ENCODE results near the gene PIGO.

DNA sequence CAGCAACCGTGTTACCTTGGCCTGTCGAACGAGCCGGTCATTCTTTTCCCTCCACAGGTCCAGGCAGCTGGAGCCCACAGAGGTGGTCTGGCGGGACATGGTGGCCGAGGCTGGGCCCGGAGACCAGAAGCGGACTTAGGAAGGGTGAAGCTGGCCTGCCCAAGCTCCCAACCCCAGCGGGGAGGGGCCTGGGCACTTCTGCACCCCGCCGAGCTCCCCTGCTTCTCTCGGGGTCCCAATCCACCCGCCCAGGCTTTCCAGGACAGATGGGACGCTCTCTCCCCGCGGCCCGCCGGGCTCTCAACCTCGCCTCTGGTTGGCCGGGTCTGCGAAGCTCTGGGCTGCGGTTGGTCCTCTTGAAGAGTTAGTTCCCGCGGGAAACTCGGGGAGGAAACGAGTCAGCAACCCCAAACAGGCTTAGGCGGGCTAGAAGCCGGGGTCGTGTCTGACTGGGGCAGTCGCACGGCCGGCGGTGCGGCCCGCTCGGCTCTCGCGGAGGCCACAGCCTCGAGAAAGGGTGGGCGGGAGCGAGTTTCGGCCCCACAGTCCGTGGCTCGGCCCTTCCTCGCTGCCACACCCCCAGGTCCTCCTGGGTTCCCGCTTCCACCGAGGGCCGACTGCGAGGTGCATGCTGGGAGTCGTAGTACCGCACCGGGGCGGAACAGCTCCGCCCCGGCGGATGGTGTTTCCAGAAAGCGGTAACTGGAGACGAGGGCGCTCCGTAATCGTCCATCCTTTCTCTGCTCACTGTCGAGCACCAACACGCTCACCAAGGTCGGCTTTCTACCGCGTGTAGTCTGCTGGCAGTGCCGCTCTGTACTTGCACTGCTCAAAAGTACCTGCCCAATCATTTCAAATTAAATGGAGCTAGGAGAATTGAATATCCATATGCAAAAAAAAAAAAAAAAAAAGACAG lies 16.7 kb downstream of the PIGO start, which contains the start of gene FANCG:
- TF ChIP-seq, protein P1, sequence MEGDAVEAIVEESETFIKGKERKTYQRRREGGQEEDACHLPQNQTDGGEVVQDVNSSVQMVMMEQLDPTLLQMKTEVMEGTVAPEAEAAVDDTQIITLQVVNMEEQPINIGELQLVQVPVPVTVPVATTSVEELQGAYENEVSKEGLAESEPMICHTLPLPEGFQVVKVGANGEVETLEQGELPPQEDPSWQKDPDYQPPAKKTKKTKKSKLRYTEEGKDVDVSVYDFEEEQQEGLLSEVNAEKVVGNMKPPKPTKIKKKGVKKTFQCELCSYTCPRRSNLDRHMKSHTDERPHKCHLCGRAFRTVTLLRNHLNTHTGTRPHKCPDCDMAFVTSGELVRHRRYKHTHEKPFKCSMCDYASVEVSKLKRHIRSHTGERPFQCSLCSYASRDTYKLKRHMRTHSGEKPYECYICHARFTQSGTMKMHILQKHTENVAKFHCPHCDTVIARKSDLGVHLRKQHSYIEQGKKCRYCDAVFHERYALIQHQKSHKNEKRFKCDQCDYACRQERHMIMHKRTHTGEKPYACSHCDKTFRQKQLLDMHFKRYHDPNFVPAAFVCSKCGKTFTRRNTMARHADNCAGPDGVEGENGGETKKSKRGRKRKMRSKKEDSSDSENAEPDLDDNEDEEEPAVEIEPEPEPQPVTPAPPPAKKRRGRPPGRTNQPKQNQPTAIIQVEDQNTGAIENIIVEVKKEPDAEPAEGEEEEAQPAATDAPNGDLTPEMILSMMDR (conservative IDR thresholded peaks at IDR 0.05) = no peak
- peak; percentile 75 for TF ChIP-seq ZFX (IDR thresholded peaks at IDR 0.05)
